ENCODE data around the gene PIGU. TPM values are rescaled to one million over a fixed set of nuclear protein-coding genes. Genes with fewer than 3 reads are reported as not detected.

The PIGU gene
- total and polyA plus RNA-seq, 2 donors (not counting 3 experiments of a cell fraction or from before 2014, with no cell fraction given) = 20.3 to 81.8 TPM

GRCh38 chr20:34583544-34583943 is 93.3 kb downstream of the PIGU start:
- ChIA-PET CTCF (interaction anchor here (0.7 to 3.4 kb wide), 6 partner anchors 10 to 186 kb away, joined by 3 to 15 read pairs (median 4); no protein-coding TSS in a partner anchor), POLR2A (interaction anchor here (0.7 kb wide), 1 partner anchor 33 kb away, joined by 4 read pairs; no protein-coding TSS in a partner anchor)
- Histone ChIP-seq H3K9me1 (replicated peaks; ENCODE audit: control insufficient read depth, extremely low read depth, insufficient read depth, low read length) (no peaks in the 10 kb centered on the region), H3K36me3 (ENCODE audit: control insufficient read depth in 2 of 2, extremely low read depth in 1 of 2, insufficient read depth in 2 of 2, low read length in 2 of 2) (peaks cover 0 to 5% of the 10 kb centered on the region in 2 experiments), H3K27ac (ENCODE audit: insufficient read depth, low read depth, low read length) (no peak overlapping the region), H3K9ac (replicated peaks; ENCODE audit: extremely low read depth, insufficient read depth, low read length) (no peak overlapping the region), H2AFZ (ENCODE audit: low read depth, low read length) (no peak overlapping the region), H3K4me1 (ENCODE audit: control insufficient read depth, extremely low read depth, insufficient read depth, low read length) (peaks cover 14% of the 10 kb centered on the region), H3K79me2 (ENCODE audit: control insufficient read depth, insufficient read depth, low read length) (no peaks in the 10 kb centered on the region), H3K4me2 (ENCODE audit: insufficient read depth, low read length) (no peak overlapping the region), H4K20me1 (replicated peaks; ENCODE audit: control insufficient read depth, extremely low read depth, insufficient read depth, low read length) (no peaks in the 10 kb centered on the region), H3K9me3 (replicated peaks; ENCODE audit: control insufficient read depth, insufficient read depth, low read length) (no peaks in the 10 kb centered on the region), H3K27me3 (ENCODE audit: control insufficient read depth in 2 of 2, insufficient read depth in 2 of 2, low read length in 2 of 2) (no peaks in the 10 kb centered on the region), H3K4me3 (replicated peaks in 1 of 3; ENCODE audit: insufficient read depth in 1 of 3, low read depth in 1 of 3, low read length in 3 of 3) (no peak overlapping the region)
- dilution Hi-C loops (cut with MboI; ENCODE audit: extremely low pct_ligation_motif_present, low sequenced_read_pairs) (no loop called here), intact Hi-C loops (cut with micrococcal nuclease) (no loop called here)
- BruUV-seq (replicated peaks) = no TSS peak
- FAIRE-seq = no peak
- no peak for TF ChIP-seq EZH2 (IDR thresholded peaks at IDR 0.05; ENCODE audit: borderline replicate concordance, low read depth, low read length, severe bottlenecking)
- TF ChIP-seq POLR2A (IDR thresholded peaks at IDR 0.05; ENCODE audit: low read depth, low read length) = no peak
- DNase-seq (ENCODE audit: low read depth, low spot score) = no peak

DNA sequence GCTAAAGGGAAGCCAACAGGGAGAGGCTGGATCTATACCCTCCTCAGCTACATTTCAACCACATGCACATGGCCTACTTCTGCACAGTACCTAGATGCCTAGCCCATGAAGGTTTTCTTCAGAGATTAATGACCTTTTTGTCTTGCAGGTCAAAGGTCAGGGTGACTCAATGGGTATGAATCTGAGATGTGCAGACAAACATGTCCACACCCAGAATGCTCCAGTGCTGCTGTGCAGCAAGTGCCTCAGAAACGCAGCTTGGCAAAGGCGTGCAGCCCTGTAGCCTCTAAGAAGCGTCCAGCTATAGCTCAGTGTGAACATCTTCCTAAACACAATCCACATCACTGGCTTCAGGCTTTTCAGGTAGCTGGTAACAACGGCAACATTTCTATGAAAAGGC is 94.0 kb downstream of the PIGU start:
- H3K27me3 ChIP-seq (ENCODE audit: control insufficient read depth in 2 of 2, insufficient read depth in 2 of 2, low read length in 2 of 2) = no peaks in the 10 kb centered on the region
- no peaks in the 10 kb centered on the region for H3K9me3 ChIP-seq (replicated peaks; ENCODE audit: control insufficient read depth, insufficient read depth, low read length)
- H3K4me2 ChIP-seq (ENCODE audit: insufficient read depth, low read length) = no peak overlapping the region
- no peak overlapping the region for H3K27ac ChIP-seq (ENCODE audit: insufficient read depth, low read depth, low read length)
- H3K4me1 ChIP-seq (ENCODE audit: control insufficient read depth, extremely low read depth, insufficient read depth, low read length) = peaks cover 14% of the 10 kb centered on the region
- CTCF ChIA-PET = interaction anchor here (0.7 to 3.4 kb wide), 5 partner anchors 10 to 187 kb away, joined by 3 to 15 read pairs (median 5); no protein-coding TSS in a partner anchor
- TF ChIP-seq GATA2 (IDR thresholded peaks at IDR 0.05; ENCODE audit: insufficient read depth, insufficient read length, low read depth, low read length) = no peak
- TF ChIP-seq, protein P1, sequence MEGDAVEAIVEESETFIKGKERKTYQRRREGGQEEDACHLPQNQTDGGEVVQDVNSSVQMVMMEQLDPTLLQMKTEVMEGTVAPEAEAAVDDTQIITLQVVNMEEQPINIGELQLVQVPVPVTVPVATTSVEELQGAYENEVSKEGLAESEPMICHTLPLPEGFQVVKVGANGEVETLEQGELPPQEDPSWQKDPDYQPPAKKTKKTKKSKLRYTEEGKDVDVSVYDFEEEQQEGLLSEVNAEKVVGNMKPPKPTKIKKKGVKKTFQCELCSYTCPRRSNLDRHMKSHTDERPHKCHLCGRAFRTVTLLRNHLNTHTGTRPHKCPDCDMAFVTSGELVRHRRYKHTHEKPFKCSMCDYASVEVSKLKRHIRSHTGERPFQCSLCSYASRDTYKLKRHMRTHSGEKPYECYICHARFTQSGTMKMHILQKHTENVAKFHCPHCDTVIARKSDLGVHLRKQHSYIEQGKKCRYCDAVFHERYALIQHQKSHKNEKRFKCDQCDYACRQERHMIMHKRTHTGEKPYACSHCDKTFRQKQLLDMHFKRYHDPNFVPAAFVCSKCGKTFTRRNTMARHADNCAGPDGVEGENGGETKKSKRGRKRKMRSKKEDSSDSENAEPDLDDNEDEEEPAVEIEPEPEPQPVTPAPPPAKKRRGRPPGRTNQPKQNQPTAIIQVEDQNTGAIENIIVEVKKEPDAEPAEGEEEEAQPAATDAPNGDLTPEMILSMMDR (IDR thresholded peaks at IDR 0.05; ENCODE audit: extremely low read depth in 1 of 2, insufficient read depth in 1 of 2, low read depth in 1 of 2, low read length in 2 of 2) = no peak
- TF ChIP-seq MYC (IDR thresholded peaks at IDR 0.05; ENCODE audit: low read depth, low read length) = no peak
- TF ChIP-seq FOS (IDR thresholded peaks at IDR 0.05; ENCODE audit: borderline replicate concordance, insufficient read depth, low read length) = no peak
- POLR2A ChIA-PET = interaction anchor here (0.6 kb wide), 1 partner anchor 121 kb away, joined by 7 read pairs; the partner anchor contains the start of gene TP53INP2
- H3K36me3 ChIP-seq (ENCODE audit: control insufficient read depth in 2 of 2, extremely low read depth in 1 of 2, insufficient read depth in 2 of 2, low read length in 2 of 2) = peaks cover 0 to 5% of the 10 kb centered on the region in 2 experiments
- H3K9ac ChIP-seq (replicated peaks; ENCODE audit: extremely low read depth, insufficient read depth, low read length) = no peak overlapping the region
- dilution Hi-C loops (cut with MboI; ENCODE audit: extremely low pct_ligation_motif_present, low sequenced_read_pairs) (no loop called here), intact Hi-C loops (cut with micrococcal nuclease) (no loop called here)
- H3K4me3 ChIP-seq (replicated peaks in 1 of 3; ENCODE audit: insufficient read depth in 1 of 3, low read depth in 1 of 3, low read length in 3 of 3) = no peak overlapping the region
- H2AFZ ChIP-seq (ENCODE audit: low read depth, low read length) = no peak overlapping the region
- no peaks in the 10 kb centered on the region for H3K79me2 ChIP-seq (ENCODE audit: control insufficient read depth, insufficient read depth, low read length)
- DNase-seq (ENCODE audit: low read depth, low spot score) (no peak), FAIRE-seq (no peak)
- H4K20me1 ChIP-seq (replicated peaks; ENCODE audit: control insufficient read depth, extremely low read depth, insufficient read depth, low read length) = no peaks in the 10 kb centered on the region
- no peaks in the 10 kb centered on the region for H3K9me1 ChIP-seq (replicated peaks; ENCODE audit: control insufficient read depth, extremely low read depth, insufficient read depth, low read length)
- no TSS peak for BruUV-seq (replicated peaks)

All from endothelial cell of umbilical vein (primary cell).